H1 (cell line): Measurements from ENCODE around the gene MTFMT. TPM values are rescaled to one million over a fixed set of nuclear protein-coding genes. Genes with fewer than 3 reads are reported as not detected.
A peak's percentile ranks its signal among the peaks of the same experiment; 100 is the strongest.

Experiments used
- CTCF ChIA-PET: fragments of 300-600 bp; sonication (Branson Sonifier 250); formaldehyde crosslinking; loops from one replicate; lab custom pipeline; 2021; ENCODE audit not compliant: partially characterized antibody; lab: Charles Lee
- POLR2A ChIA-PET: fragments of 300-600 bp; sonication (Branson Sonifier 250); formaldehyde crosslinking; loops from one replicate; lab custom pipeline; 2021; ENCODE audit warnings: inconsistent platforms; ENCODE audit not compliant: partially characterized antibody; lab: Charles Lee
- DNase-seq, 2 experiments: peaks; one replicate each; pipeline versions ENCODE4 v3.0.0 to v3.0.0-alpha.2; 2010 to 2022; ENCODE audit warnings: low spot score in 2 of 2, low read depth in 1 of 2, mixed read lengths in 1 of 2
- FAIRE-seq: peaks from 2 replicates; lab custom pipeline; 2011; peaks lifted over from hg19 to GRCh38; lab: Jason Lieb, UNC
- H2AFZ ChIP-seq: 2 replicates; pipeline ENCODE4 v1.8.1; 2012; ENCODE audit warnings: low read length, inconsistent platforms
- H2AK5ac ChIP-seq: 2 replicates; pipeline ENCODE4 v1.6.1; 2013; ENCODE audit warnings: low read depth, low read length
- H2BK120ac ChIP-seq: replicated peaks from 2 replicates; pipeline ENCODE3; 2013; ENCODE audit warnings: low read depth, low read length, inconsistent platforms
- H2BK12ac ChIP-seq: 2 replicates; pipeline ENCODE4 v1.6.1; 2013; ENCODE audit warnings: low read depth, low read length
- H2BK15ac ChIP-seq: 2 replicates; pipeline ENCODE4 v1.6.1; 2013; ENCODE audit warnings: low read length
- H2BK20ac ChIP-seq: 2 replicates; pipeline ENCODE4 v1.6.1; 2013; ENCODE audit warnings: low read length
- H2BK5ac ChIP-seq: 2 replicates; pipeline ENCODE4 v1.6.1; 2013; ENCODE audit warnings: low read depth, low read length
- H3K14ac ChIP-seq: 2 replicates; pipeline ENCODE4 v1.6.1; 2013; ENCODE audit warnings: inconsistent platforms; ENCODE audit not compliant: insufficient read length
- H3K18ac ChIP-seq: 2 replicates; pipeline ENCODE4 v1.6.1; 2013; ENCODE audit warnings: low read length; ENCODE audit errors: extremely low read depth
- H3K23ac ChIP-seq: 2 replicates; pipeline ENCODE4 v1.6.1; 2013; ENCODE audit warnings: inconsistent platforms; ENCODE audit not compliant: insufficient read length
- H3K23me2 ChIP-seq: 2 replicates; pipeline ENCODE4 v1.6.1; 2013; ENCODE audit warnings: low read depth, low read length
- H3K27ac ChIP-seq: 2 replicates; pipeline ENCODE4 v1.6.1; 2011; ENCODE audit warnings: low read depth, low read length, inconsistent platforms
- H3K27me3 ChIP-seq, 4 experiments: replicated peaks in 1 of 4; 1 replicate in 1 of 4; 2 replicates in 3 of 4; pipeline versions ENCODE4 v1.6.1 to v1.8.1; 2011 to 2013; ENCODE audit warnings: low read length in 3 of 4, mild to moderate bottlenecking in 3 of 4, inconsistent platforms in 2 of 4, mixed read lengths in 2 of 4, moderate library complexity in 1 of 4; ENCODE audit not compliant: control insufficient read depth in 3 of 4, insufficient read depth in 3 of 4; ENCODE audit errors: extremely low read depth in 1 of 4
- H3K36me3 ChIP-seq, 4 experiments: 2 replicates each; pipeline versions ENCODE4 v1.6.1 to v1.8.1; 2011 to 2013; ENCODE audit warnings: mild to moderate bottlenecking in 4 of 4, low read length in 3 of 4, moderate library complexity in 2 of 4, control low read depth in 1 of 4, inconsistent platforms in 1 of 4; ENCODE audit not compliant: insufficient read depth in 4 of 4, control insufficient read depth in 2 of 4
- H3K4ac ChIP-seq: replicated peaks from 2 replicates; pipeline ENCODE3; 2013; ENCODE audit warnings: low read length, low read depth, mixed read lengths, inconsistent platforms; ENCODE audit not compliant: insufficient read length
- H3K4me1 ChIP-seq, 4 experiments: replicated peaks in 1 of 4; 1 replicate in 1 of 4; 2 replicates in 3 of 4; pipeline versions ENCODE4 v1.6.1 to v1.8.1; 2011 to 2013; ENCODE audit warnings: low read length in 3 of 4, inconsistent platforms in 2 of 4, mixed read lengths in 1 of 4; ENCODE audit not compliant: insufficient read depth in 4 of 4, control insufficient read depth in 3 of 4
- H3K4me2 ChIP-seq, 2 experiments: 2 replicates each; pipeline versions ENCODE4 v1.6.1 to v1.8.1; 2011 to 2013; ENCODE audit warnings: low read depth in 2 of 2, low read length in 2 of 2, control low read depth in 1 of 2, inconsistent platforms in 1 of 2, mild to moderate bottlenecking in 1 of 2; ENCODE audit not compliant: insufficient read depth in 1 of 2
- H3K4me3 ChIP-seq, 4 experiments: fragments of 200-600, 300-600 bp in 1 of 4; sonication (generic), shearing (Covaris generic), sonication (Bioruptor Twin) in 1 of 4; 2 replicates each; pipeline versions ENCODE4 v1.5.1 to v1.8.1; 2011 to 2016; ENCODE audit warnings: low read length in 4 of 4, low read depth in 3 of 4, control low read depth in 2 of 4, inconsistent platforms in 2 of 4, mild to moderate bottlenecking in 2 of 4, mixed read lengths in 1 of 4, moderate library complexity in 1 of 4; ENCODE audit not compliant: insufficient read depth in 2 of 4; ENCODE audit errors: extremely low read depth in 1 of 4
- H3K56ac ChIP-seq: replicated peaks from 2 replicates; pipeline ENCODE3; 2013; ENCODE audit warnings: low read depth, mild to moderate bottlenecking, mixed read lengths, low read length, inconsistent platforms; ENCODE audit not compliant: insufficient read length
- H3K79me1 ChIP-seq: 2 replicates; pipeline ENCODE4 v1.6.1; 2013; ENCODE audit warnings: low read depth, low read length, control low read depth
- H3K79me2 ChIP-seq, 2 experiments: 2 replicates each; pipeline versions ENCODE4 v1.6.1 to v1.8.1; 2012 to 2013; ENCODE audit warnings: low read length in 2 of 2, mild to moderate bottlenecking in 2 of 2, inconsistent platforms in 1 of 2; ENCODE audit not compliant: insufficient read depth in 2 of 2, control insufficient read depth in 1 of 2
- H3K9ac ChIP-seq, 4 experiments: replicated peaks in 1 of 4; 1 replicate in 1 of 4; 2 replicates in 3 of 4; pipeline versions ENCODE4 v1.6.1 to v1.8.1; 2011 to 2013; ENCODE audit warnings: low read depth in 3 of 4, low read length in 3 of 4, control low read depth in 2 of 4, mild to moderate bottlenecking in 2 of 4, moderate library complexity in 2 of 4, inconsistent platforms in 1 of 4; ENCODE audit errors: extremely low read depth in 1 of 4
- H3K9me3 ChIP-seq, 2 experiments: 2 replicates each; pipeline versions ENCODE4 v1.6.1 to v1.8.1; 2012 to 2013; ENCODE audit warnings: mild to moderate bottlenecking in 2 of 2, moderate library complexity in 2 of 2, control low read depth in 1 of 2, inconsistent platforms in 1 of 2, low read depth in 1 of 2, low read length in 1 of 2, mixed read lengths in 1 of 2; ENCODE audit not compliant: insufficient read depth in 2 of 2
- H4K20me1 ChIP-seq, 2 experiments: replicated peaks in 1 of 2; 2 replicates each; pipeline versions ENCODE3 to v1.8.1; 2011 to 2013; ENCODE audit warnings: inconsistent platforms in 2 of 2, low read length in 2 of 2, mild to moderate bottlenecking in 1 of 2; ENCODE audit not compliant: insufficient read depth in 2 of 2, control insufficient read depth in 1 of 2
- H4K5ac ChIP-seq: 2 replicates; pipeline ENCODE4 v1.6.1; 2013; ENCODE audit warnings: low read length, low read depth, mixed read lengths, inconsistent platforms; ENCODE audit not compliant: insufficient read length
- H4K8ac ChIP-seq: 2 replicates; pipeline ENCODE4 v1.8.0; 2013; ENCODE audit warnings: mild to moderate bottlenecking, moderate library complexity, low read length, inconsistent platforms; ENCODE audit not compliant: insufficient read depth; ENCODE audit errors: extremely low read depth
- H4K91ac ChIP-seq: replicated peaks from 2 replicates; pipeline ENCODE3; 2013; ENCODE audit warnings: low read length, mixed read lengths, inconsistent platforms; ENCODE audit not compliant: insufficient read length
- HDAC2 ChIP-seq, 2 experiments: fragments of 300-600 bp in 1 of 2; sonication (generic) in 1 of 2; IDR thresholded peaks; 2 replicates each; pipeline ENCODE4 v1.6.1; 2011 to 2012; ENCODE audit warnings: low read depth in 2 of 2, low read length in 2 of 2, mild to moderate bottlenecking in 2 of 2, moderate library complexity in 2 of 2, borderline replicate concordance in 1 of 2, inconsistent platforms in 1 of 2
- RAD21 ChIP-seq, 2 experiments: IDR thresholded peaks in 1 of 2; conservative IDR thresholded peaks in 1 of 2; 2 replicates each; pipeline ENCODE4 v1.6.1; 2011; ENCODE audit warnings: low read depth in 2 of 2, low read length in 2 of 2, improper control_type of control experiment in 1 of 2, inconsistent platforms in 1 of 2, mild to moderate bottlenecking in 1 of 2, moderate library complexity in 1 of 2
- WGBS, 2 experiments: shearing (Covaris generic) in 1 of 2; methylation state at CpG; one replicate each; pipeline versions ENCODE4 v1.1.6 to v1.1.7; 2013 to 2015; ENCODE audit warnings: low lambda C conversion rate in 2 of 2, mixed read lengths in 2 of 2, inconsistent platforms in 1 of 2, low coverage in 1 of 2, missing lambda C conversion rate in 1 of 2; ENCODE audit not compliant: insufficient replicate concordance in 2 of 2, insufficient coverage in 1 of 2, insufficient read length in 1 of 2; ENCODE audit errors: extremely low coverage in 1 of 2, missing lambda C conversion rate in 1 of 2; 5-methylcytosine and 5-hydroxymethylcytosine counted together
- polyA plus RNA-seq, 7 experiments: library from polyadenylated mRNA; depleted of rRNA in 3 of 7; stranded (reverse) in 5 of 7; unstranded in 2 of 7; fragments of >200 nt in 5 of 7; fragments of 200-250 nt in 2 of 7; gene quantifications; 1 replicate in 5 of 7; 2 replicates in 1 of 7; 4 replicates in 1 of 7; pipeline versions ENCODE4 v1.2.1 to v1.2.3, GENCODE V29; 2011 to 2013; ENCODE audit warnings: missing spikeins in 2 of 7, mixed read lengths in 2 of 7
- total RNA-seq: library from RNA; stranded (reverse); fragmentation: NEBNext Ultra II Directional; extraction: Animal tissue kit (Norgen Biotek cat#: 25700); gene quantifications from 2 replicates; pipeline ENCODE4 v1.2.1, GENCODE V29; 2021
- TF ChIP-seq, protein P1 (sequence below), 3 experiments: IDR thresholded peaks; 1 replicate in 2 of 3; 2 replicates in 1 of 3; pipeline versions ENCODE4 v1.5.1 to v1.6.1; 2011; ENCODE audit warnings: low read length in 3 of 3, mild to moderate bottlenecking in 3 of 3, inconsistent platforms in 2 of 3, low read depth in 1 of 3, moderate library complexity in 1 of 3; ENCODE audit not compliant: insufficient read depth in 1 of 3; ENCODE audit errors: control extremely low read depth in 1 of 3

MTFMT gene
- total and polyA plus RNA-seq, 2 of the 8 experiments (the other 6 are each of a cell fraction or from before 2014, with no cell fraction given) = 7.7 to 20.8 TPM

DNA sequence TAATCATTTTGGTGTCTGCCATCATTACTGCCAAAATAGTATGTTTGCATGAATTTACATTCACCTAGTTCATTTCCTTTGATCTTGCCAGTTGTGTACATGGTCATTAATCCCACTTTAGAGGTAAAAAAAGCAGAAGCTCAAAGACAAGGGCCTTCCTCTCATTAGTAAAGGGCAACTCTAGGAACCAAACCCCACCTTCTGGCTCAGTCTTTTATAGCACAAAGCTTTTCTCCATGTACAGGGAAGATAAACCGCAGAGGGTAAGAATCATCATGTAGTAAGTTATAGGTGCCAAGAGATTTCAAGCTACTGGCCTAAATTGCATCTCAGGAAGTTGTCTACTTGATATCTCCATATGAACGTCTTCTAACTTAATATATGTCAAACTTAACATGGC, 20.5 kb downstream of the MTFMT start:
- CTCF ChIA-PET = interaction anchor here (0.6 to 1.8 kb wide), 21 partner anchors 9 to 792 kb away, joined by 3 to 15 read pairs (median 4); partner anchors contain the start of gene SPG21
- no peaks in the 10 kb centered on the region for H3K9me3 ChIP-seq
- H3K79me1 ChIP-seq = no peaks in the 10 kb centered on the region
- FAIRE-seq (peak; percentile 76), DNase-seq (no peak)
- no peak overlapping the region for H4K8ac ChIP-seq
- no peak overlapping the region for H3K56ac ChIP-seq
- no peaks in the 10 kb centered on the region for H4K20me1 ChIP-seq
- no peak overlapping the region for H3K14ac ChIP-seq
- H3K23ac ChIP-seq = no peak overlapping the region
- no peak overlapping the region for H3K4ac ChIP-seq
- no peak overlapping the region for H2AFZ ChIP-seq
- H2BK15ac ChIP-seq = no peak overlapping the region
- H3K23me2 ChIP-seq = no peaks in the 10 kb centered on the region
- H2BK5ac ChIP-seq = no peak overlapping the region
- H3K27ac ChIP-seq = no peak overlapping the region
- H2BK120ac ChIP-seq = no peak overlapping the region
- no peak overlapping the region for H2BK20ac ChIP-seq
- H3K4me2 ChIP-seq = no peak overlapping the region
- no peak overlapping the region for H2BK12ac ChIP-seq
- H4K91ac ChIP-seq = no peak overlapping the region
- 0 out of 7 replicates have a peak, but pooled peaks cover 0 to 3% (median 0%) of the 10 kb centered on the region in 4 experiments for H3K4me1 ChIP-seq
- H3K4me3 ChIP-seq = no peak overlapping the region
- no peak overlapping the region for H2AK5ac ChIP-seq
- 75% methylated on average over 2 of the region's 2 CpGs; no CpG with 5 or more reads in 1 of the 2 experiments for WGBS, 2 experiments
- no peak overlapping the region for H3K18ac ChIP-seq
- no peaks in the 10 kb centered on the region for H3K79me2 ChIP-seq
- H3K9ac ChIP-seq = no peak overlapping the region
- H4K5ac ChIP-seq = no peak overlapping the region
- TF ChIP-seq RAD21 (IDR thresholded peaks at IDR 0.05 in 1 of 2, conservative IDR thresholded peaks at IDR 0.05 in 1 of 2; ENCODE audit: low read depth in 2 of 2, low read length in 2 of 2) (peak; percentile 41 to 55), HDAC2 (IDR thresholded peaks at IDR 0.05; ENCODE audit: borderline replicate concordance in 1 of 2, low read depth in 2 of 2, low read length in 2 of 2) (no peak)
- TF ChIP-seq, protein P1, sequence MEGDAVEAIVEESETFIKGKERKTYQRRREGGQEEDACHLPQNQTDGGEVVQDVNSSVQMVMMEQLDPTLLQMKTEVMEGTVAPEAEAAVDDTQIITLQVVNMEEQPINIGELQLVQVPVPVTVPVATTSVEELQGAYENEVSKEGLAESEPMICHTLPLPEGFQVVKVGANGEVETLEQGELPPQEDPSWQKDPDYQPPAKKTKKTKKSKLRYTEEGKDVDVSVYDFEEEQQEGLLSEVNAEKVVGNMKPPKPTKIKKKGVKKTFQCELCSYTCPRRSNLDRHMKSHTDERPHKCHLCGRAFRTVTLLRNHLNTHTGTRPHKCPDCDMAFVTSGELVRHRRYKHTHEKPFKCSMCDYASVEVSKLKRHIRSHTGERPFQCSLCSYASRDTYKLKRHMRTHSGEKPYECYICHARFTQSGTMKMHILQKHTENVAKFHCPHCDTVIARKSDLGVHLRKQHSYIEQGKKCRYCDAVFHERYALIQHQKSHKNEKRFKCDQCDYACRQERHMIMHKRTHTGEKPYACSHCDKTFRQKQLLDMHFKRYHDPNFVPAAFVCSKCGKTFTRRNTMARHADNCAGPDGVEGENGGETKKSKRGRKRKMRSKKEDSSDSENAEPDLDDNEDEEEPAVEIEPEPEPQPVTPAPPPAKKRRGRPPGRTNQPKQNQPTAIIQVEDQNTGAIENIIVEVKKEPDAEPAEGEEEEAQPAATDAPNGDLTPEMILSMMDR (IDR thresholded peaks at IDR 0.05; ENCODE audit: control extremely low read depth in 1 of 3, insufficient read depth in 1 of 3, low read depth in 1 of 3, low read length in 3 of 3) = peak in 2 of 3 experiments; percentile 29 to 39; a peak in 2 of 4 replicates
- TF ChIP-seq, all 59 proteins: peak for 2
- POLR2A ChIA-PET = interaction anchor here (0.6 to 2.4 kb wide), 6 partner anchors 8 to 621 kb away, joined by 3 to 7 read pairs (median 3); no protein-coding TSS in a partner anchor
- Histone ChIP-seq H3K27me3 (no peaks in the 10 kb centered on the region), H3K36me3 (peaks cover 2 to 13% (median 10%) of the 10 kb centered on the region in 4 experiments; a peak in 7 of 8 replicates)
